Stimulated activated CD4-positive, alpha-beta T cell treated with anti-CD3 and anti-CD28 coated beads, Interleukin-1b, Interleukin-23, amount 100 ng/mL, for 24 hours (primary cell): ENCODE measurements around the gene WASHC1.
A peak's percentile ranks its signal among the peaks of the same experiment; 100 is the strongest.
"Not testable (repeated sequence)": the region's sequence is repeated elsewhere in the genome, so short reads cannot be mapped to it uniquely, and the experiment has no call there.

ENCODE experiments used
- DNase-seq, 4 experiments: peaks; one replicate each; pipeline ENCODE4 v3.0.0-alpha.2; 2020; ENCODE audit warnings: low read depth in 4 of 4, low spot score in 1 of 4

Gene WASHC1

DNA sequence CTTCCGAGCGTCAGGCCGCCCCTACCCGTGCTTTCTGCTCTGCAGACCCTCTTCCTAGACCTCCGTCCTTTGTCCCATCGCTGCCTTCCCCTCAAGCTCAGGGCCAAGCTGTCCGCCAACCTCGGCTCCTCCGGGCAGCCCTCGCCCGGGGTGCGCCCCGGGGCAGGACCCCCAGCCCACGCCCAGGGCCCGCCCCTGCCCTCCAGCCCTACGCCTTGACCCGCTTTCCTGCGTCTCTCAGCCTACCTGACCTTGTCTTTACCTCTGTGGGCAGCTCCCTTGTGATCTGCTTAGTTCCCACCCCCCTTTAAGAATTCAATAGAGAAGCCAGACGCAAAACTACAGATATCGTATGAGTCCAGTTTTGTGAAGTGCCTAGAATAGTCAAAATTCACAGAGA is at the start of gene WASHC1:
Gene WASHC1, minus strand, starts transcription at position 101 of the 400 bp plus-strand sequence. CDS start 4,457 bp downstream, outside the sequence.
- not testable (repeated sequence) for DNase-seq

DNA sequence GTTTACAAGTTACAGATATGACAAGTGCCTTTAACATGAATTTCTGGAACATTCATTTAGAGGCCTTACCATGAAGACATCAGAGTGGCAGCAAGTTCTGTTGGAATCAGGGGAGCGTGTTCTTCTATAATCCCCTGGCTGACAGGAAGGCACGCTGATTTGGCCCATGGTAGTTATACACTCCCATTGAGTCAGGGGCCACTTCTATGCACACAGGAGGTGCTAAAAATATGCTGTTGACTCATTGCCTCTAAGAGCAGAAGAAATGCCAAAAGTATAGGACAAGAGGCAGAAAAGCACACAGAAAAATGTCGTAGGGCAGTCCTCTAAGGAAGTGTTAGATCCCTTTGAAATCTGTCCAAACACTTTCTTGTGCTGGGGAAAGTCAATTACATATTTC is 49.1 kb upstream of the WASHC1 start:
- not testable (repeated sequence) for DNase-seq

DNA sequence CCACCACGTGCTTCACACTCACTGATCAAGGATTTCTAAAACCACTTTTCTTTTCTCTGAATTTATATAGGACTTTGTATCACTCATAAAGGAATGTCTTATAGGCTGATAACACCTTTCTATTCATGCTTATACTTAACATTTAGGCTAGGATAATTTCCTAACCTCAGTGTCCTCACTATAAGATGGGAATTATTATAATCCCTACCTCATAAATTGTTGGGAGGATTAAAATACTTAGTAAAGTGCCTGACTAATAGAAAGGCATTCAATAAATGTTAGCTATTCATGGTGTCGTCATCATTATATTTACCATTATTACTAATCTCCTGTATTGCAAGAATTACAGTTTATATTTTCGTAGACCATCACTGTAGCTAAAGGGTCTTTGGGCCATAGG is 47.1 kb upstream of the WASHC1 start:
- DNase-seq, result not testable (repeated sequence)

- DNase-seq, result not testable (repeated sequence)
These were observed 44.8 kb upstream of the WASHC1 start for GRCh38 chr9:73900-74525.

GRCh38 chr9:73076-73899 is 44.0 kb upstream of the WASHC1 start:
- not testable (repeated sequence) for DNase-seq

DNA sequence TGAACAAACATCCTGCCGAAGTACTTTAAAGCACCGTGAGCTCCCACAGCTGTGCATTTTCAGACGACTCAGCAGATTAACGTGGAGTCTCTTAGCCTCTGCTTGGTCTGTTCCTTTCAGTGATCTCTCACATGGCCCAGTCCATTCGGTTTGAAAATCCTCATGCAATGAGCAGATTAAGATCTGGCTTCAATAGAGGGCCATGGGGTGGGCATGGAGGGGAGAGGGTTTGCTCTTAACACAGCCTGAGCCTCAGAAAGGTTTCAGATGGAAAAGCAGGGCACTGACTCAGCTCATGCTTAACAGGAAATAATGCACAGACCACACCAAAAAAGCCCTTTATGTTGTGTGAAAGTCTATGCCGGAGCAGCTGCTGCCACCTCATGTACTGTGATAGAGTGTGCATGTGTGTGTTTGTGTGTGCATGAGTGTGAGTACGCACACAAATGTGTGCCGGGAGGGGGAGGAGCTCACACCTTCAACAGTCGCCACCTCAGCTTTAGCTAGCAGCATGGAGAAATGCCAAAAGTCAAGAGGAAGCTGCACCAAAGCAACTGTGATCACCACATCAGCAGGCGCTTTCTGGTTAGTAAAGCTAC is 33.9 kb upstream of the WASHC1 start:
- peak in 1 of 4 experiments; percentile 1 for DNase-seq

DNA sequence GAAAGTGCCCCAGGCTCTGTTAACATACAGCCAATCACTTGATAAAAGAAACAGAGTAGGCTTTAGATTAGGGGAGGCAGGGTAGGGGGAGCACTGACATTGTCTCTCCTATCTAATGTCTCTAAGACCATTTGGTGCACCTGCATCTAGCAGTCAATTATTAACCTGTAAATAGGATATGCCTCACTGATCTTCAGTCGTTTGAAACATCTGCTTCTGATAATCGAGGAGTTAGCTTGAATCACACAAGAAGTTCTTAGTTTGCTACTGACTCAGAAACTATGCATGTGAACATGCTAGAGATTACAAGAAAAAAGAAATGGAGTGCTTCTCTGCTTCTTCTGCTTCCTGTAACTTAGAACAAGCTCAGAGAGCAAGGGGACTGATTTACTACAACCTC is 23.4 kb upstream of the WASHC1 start:
- DNase-seq, result not testable (repeated sequence)

DNA sequence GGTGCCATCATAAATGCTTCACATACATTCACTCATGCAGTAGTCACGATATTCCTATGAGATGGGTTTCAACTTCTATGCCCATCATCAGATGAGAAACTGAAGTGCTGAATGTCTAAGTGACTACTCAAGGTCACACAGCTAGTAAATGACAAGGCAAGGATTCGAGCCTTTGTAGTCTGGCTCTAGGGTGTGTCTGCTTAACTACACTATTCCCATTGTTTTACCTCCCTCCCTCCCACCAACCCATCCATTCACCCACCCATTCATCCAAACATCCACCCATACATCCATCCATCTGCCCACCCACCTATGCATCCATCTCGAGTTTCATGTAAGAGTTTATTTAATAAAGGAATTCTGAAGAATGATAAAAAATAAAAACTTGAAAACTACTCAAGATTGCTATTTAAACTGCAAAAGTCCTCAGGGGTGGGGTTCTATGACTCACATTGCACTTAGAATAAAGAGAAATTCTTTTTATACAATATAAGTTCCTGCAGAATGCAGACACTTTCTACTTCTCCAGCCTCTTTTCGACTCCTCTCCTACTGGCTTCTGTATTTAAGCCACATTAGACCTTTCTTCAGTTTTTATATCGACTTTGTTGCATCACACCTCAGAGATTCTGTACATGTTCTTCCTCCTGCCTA is 19.1 kb upstream of the WASHC1 start:
- DNase-seq, result not testable (repeated sequence)

DNA sequence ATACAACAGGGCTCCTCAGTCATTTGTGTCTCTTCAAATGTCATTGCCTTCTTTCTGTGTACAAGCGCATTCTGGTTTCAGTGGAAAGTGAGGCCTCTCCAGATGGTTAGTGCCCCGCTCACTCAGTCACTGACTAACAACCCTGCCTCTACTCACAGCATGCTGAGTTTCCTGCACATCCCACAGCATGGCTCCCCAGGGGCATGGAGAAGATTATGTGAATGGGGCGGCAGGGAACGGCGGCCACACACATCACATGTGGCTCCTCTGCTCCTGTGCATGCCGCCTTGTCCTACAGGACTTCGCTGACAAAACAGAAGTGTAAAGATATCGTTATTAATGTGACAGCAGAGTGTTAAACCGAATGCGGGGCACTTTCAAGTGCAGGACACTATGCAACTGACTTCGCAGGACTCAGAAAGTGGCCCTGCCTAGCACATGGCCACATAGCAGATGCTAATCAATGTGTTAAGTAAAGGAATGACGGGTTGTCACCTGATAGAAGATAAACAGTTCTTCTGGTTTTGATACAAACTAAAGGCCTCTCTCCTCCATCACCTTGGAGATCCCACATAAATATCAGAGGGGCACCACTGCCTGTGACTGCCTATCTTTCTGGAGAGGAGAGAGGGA is 17.5 kb upstream of the WASHC1 start:
- not testable (repeated sequence) for DNase-seq

DNA sequence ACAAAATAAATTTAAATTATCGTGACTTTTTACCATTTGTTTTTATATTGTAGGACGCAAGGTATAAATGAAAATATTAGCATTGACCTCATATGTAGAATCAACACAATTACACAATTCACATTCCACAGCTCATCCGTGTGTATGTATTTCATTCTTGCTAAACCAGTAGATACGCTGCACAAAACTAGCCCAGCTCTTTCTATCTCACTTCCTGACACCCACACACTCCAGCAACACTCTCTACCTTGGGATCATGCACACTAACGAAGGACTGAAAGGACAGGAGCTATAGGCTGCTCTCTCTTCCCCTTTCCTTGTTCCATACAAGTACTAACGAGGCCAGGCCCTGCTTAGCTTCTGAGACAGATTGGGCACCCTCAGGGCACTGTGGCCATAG is 16.9 kb upstream of the WASHC1 start:
- not testable (repeated sequence) for DNase-seq

- not testable (repeated sequence) for DNase-seq
These were observed 16.1 kb upstream of the WASHC1 start for GRCh38 chr9:45180-45878.

DNA sequence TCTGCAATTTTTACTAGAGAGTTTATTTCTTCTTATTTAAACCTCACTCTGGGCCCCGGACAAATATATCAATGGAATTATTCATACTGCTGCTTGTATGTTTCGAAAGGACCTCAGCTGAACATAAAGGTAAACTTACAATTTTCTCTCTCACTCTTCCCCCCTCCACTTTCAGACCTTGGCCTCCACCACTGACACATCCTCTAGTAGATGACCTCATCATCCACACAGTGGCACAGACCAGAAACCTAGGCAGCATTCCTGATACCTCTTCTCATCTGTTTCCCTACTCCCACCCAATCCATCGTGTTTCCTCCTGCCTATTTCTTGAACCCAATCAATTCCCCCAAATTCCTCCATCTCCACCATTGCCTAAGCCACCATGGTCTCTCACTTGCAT is 15.2 kb upstream of the WASHC1 start:
- DNase-seq, result not testable (repeated sequence)

GRCh38 chr9:43636-44035 is 14.4 kb upstream of the WASHC1 start:
- not testable (repeated sequence) for DNase-seq

DNA sequence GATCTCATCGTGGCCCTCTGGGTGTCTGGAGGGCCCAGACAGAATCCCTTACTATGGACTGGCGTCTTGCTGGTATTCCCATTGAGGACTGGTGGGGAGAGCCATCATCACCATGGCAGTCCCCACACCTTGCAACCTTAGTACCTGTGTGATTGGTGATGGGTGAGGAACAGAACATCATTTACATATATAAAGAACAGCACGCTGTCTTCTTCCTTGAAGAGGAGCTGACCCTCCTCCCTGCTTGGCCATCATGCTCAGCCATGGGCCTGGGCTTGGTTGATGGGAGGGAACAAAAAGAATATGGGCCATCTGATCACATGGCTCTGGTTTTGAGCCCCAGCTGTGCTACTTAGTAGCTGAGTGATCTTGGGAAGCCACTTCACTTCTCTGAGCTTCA is 13.9 kb upstream of the WASHC1 start:
- not testable (repeated sequence) for DNase-seq

- DNase-seq, result not testable (repeated sequence)
These were observed 12.6 kb upstream of the WASHC1 start for GRCh38 chr9:41819-42218.

GRCh38 chr9:41261-41676 is 12.0 kb upstream of the WASHC1 start:
- DNase-seq, result not testable (repeated sequence)

DNA sequence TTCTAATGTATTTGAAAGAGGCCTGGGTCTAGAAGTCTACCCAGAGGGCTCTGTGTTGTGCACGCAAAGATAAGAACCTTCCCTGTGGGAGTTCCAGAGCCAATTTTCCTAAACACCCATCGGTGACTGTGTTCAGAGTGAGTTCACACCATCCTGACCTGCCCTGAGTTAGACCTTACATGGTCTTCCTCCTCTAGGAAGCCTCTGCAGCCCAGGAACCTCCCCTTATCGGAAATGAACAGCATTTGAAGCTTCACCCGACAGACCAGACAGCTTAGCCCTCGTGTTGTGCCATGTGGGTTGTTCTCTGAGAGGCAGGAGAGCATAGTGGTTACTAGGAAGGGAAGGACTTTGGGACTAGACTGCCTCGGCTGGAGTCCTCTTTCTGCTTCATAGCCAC is 3.1 kb upstream of the WASHC1 start:
- not testable (repeated sequence) for DNase-seq

GRCh38 chr9:28775-29174 is 481 bp downstream of the WASHC1 start:
- DNase-seq, result not testable (repeated sequence)

- not testable (repeated sequence) for DNase-seq
These were observed 7.6 kb downstream of the WASHC1 start for GRCh38 chr9:21621-22020.

DNA sequence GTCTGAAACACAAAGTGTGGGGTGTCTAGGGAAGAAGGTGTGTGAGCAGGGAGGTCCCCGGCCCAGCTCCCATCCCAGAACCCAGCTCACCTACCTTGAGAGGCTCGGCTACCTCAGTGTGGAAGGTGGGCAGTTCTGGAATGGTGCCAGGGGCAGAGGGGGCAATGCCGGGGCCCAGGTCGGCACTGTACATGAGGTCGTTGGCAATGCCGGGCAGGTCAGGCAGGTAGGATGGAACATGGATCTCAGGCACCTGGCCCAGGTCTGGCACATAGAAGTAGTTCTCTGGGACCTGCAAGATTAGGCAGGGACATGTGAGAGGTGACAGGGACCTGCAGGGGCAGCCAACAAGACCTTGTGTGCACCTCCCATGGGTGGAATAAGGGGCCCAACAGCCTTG is 12.4 kb downstream of the WASHC1 start:
- DNase-seq, result not testable (repeated sequence)
